GM12878 (cell line): ENCODE results near the gene SHISA6. TPM values are rescaled to one million over a fixed set of nuclear protein-coding genes. Genes with fewer than 3 reads are reported as not detected.

Experiments used
- ATAC-seq: fragments of 200-7000 bp; cut with Tn5 transposase; 3 replicates; pipeline ENCODE4 v1.9.1; 2020; ENCODE audit warnings: mild to moderate bottlenecking, moderate library complexity
- BruUV-seq: library from RNA; stranded (reverse); fragments of 400-500 nt; replicated peaks from 2 replicates; lab custom pipeline; 2021; lab: Mats Ljungman, UMichigan
- CTCF ChIA-PET: fragments of 300-600 bp; sonication (Branson Sonifier 250); formaldehyde crosslinking; extraction: SDS; loops from one replicate; lab custom pipeline; 2021; ENCODE audit warnings: inconsistent platforms; lab: Yijun Ruan, JAX
- POLR2A ChIA-PET: fragments of 350-600 bp; formaldehyde crosslinking; extraction: SDS; loops from one replicate; lab custom pipeline; 2021; ENCODE audit warnings: inconsistent platforms; lab: Charles Lee
- RAD21 ChIA-PET: fragments of 300-600 bp; sonication (Branson Sonifier 250); formaldehyde crosslinking; loops from one replicate; lab custom pipeline; 2023; ENCODE audit warnings: antibody characterized with exemption; ENCODE audit not compliant: unreplicated experiment; lab: Charles Lee
- SMC1A ChIA-PET: fragments of 300-600 bp; sonication (Branson Sonifier 250); formaldehyde crosslinking; loops from one replicate; lab custom pipeline; 2023; ENCODE audit not compliant: unreplicated experiment, uncharacterized antibody; lab: Charles Lee
- DNase-seq: peaks from one replicate; pipeline ENCODE4 v3.0.0-alpha.2; 2011; ENCODE audit warnings: low read depth, low spot score
- FAIRE-seq: peaks from 3 replicates; lab custom pipeline; 2011; peaks lifted over from hg19 to GRCh38; lab: Jason Lieb, UNC
- H2AFZ ChIP-seq: 2 replicates; pipeline ENCODE4 v1.6.0; 2011; ENCODE audit warnings: low read depth, low read length, control low read depth; ENCODE audit not compliant: control insufficient read depth
- H3K27ac ChIP-seq: 2 replicates; pipeline ENCODE4 v1.5.1; 2011; ENCODE audit warnings: control low read depth; ENCODE audit not compliant: control insufficient read depth, insufficient read depth
- H3K27me3 ChIP-seq, 2 experiments: replicated peaks in 1 of 2; 2 replicates each; pipeline versions ENCODE4 v1.6.0 to v1.6.1; 2011; ENCODE audit warnings: low read length in 1 of 2; ENCODE audit not compliant: control insufficient read depth in 2 of 2, insufficient read depth in 2 of 2
- H3K36me3 ChIP-seq, 2 experiments: 2 replicates each; pipeline ENCODE4 v1.5.1; 2011; ENCODE audit warnings: low read length in 1 of 2; ENCODE audit not compliant: control insufficient read depth in 2 of 2, insufficient read depth in 2 of 2
- H3K4me1 ChIP-seq: 2 replicates; pipeline ENCODE4 v1.6.1; 2011; ENCODE audit warnings: mild to moderate bottlenecking, low read length, moderate library complexity, mixed read lengths; ENCODE audit not compliant: control insufficient read depth, insufficient read depth
- H3K4me2 ChIP-seq: 2 replicates; pipeline ENCODE4 v1.6.0; 2011; ENCODE audit warnings: control low read depth; ENCODE audit not compliant: control insufficient read depth, insufficient read depth
- H3K4me3 ChIP-seq: fragments of 200-600 bp; sonication (generic); 2 replicates; pipeline ENCODE4 v1.5.1; 2016
- H3K79me2 ChIP-seq: 2 replicates; pipeline ENCODE4 v1.6.0; 2011; ENCODE audit warnings: low read length; ENCODE audit not compliant: control insufficient read depth, insufficient read depth
- H3K9ac ChIP-seq: 2 replicates; pipeline ENCODE4 v1.8.0; 2011; ENCODE audit warnings: low read length, control low read depth, mixed read lengths; ENCODE audit not compliant: control insufficient read depth, insufficient read depth
- H3K9me3 ChIP-seq: replicated peaks from 3 replicates; pipeline ENCODE4 v1.5.1; 2011; ENCODE audit warnings: mild to moderate bottlenecking, low read length; ENCODE audit not compliant: control insufficient read depth, insufficient read depth
- H4K20me1 ChIP-seq: 2 replicates; pipeline ENCODE4 v1.6.0; 2011; ENCODE audit not compliant: control insufficient read depth, insufficient read depth
- CBX5 ChIP-seq: sonication (generic); IDR thresholded peaks from 2 replicates; pipeline ENCODE4 v1.6.1; 2016; ENCODE audit warnings: low read depth, moderate library complexity, mild to moderate bottlenecking, inconsistent platforms
- EGR1 ChIP-seq, 2 experiments: IDR thresholded peaks; 1 replicate in 1 of 2; 2 replicates in 1 of 2; pipeline ENCODE4 v1.6.1; 2011 to 2012; ENCODE audit warnings: low read depth in 2 of 2, low read length in 2 of 2, borderline replicate concordance in 1 of 2, mild to moderate bottlenecking in 1 of 2, moderate library complexity in 1 of 2
- ESRRA ChIP-seq: IDR thresholded peaks from 2 replicates; pipeline ENCODE4 v1.6.1; 2012; ENCODE audit warnings: mild to moderate bottlenecking, low read length, improper control_type of control experiment
- ETV6 ChIP-seq, 2 experiments: fragments of 450-650 bp in 1 of 2; IDR thresholded peaks in 1 of 2; conservative IDR thresholded peaks in 1 of 2; 2 replicates each; pipeline ENCODE4 v1.6.1; 2014; ENCODE audit warnings: antibody characterized with exemption in 1 of 2, borderline replicate concordance in 1 of 2, low read depth in 1 of 2, mild to moderate bottlenecking in 1 of 2, moderate library complexity in 1 of 2
- HCFC1 ChIP-seq: fragments of 150-350 bp; IDR thresholded peaks from 2 replicates; pipeline ENCODE4 v1.6.1; 2014; ENCODE audit warnings: low read length
- HDGF ChIP-seq: fragments of 450-650 bp; IDR thresholded peaks from 2 replicates; pipeline ENCODE4 v1.6.1; 2016; ENCODE audit warnings: antibody characterized with exemption
- JUND ChIP-seq: IDR thresholded peaks from 2 replicates; pipeline ENCODE4 v1.6.1; 2012; ENCODE audit warnings: low read depth, mild to moderate bottlenecking, low read length, improper control_type of control experiment, moderate library complexity
- KDM1A ChIP-seq: fragments of 200-600 bp; sonication (generic); IDR thresholded peaks from 2 replicates; pipeline ENCODE4 v1.6.1; 2016; ENCODE audit warnings: borderline replicate concordance
- KLF5 ChIP-seq: fragments of 450-650 bp; IDR thresholded peaks from 2 replicates; pipeline ENCODE4 v1.6.1; 2014; ENCODE audit warnings: mild to moderate bottlenecking; ENCODE audit not compliant: partially characterized antibody
- NBN ChIP-seq: fragments of 450-650 bp; IDR thresholded peaks from 2 replicates; pipeline ENCODE4 v1.6.1; 2016
- NR2F1 ChIP-seq: fragments of 450-650 bp; conservative IDR thresholded peaks from 2 replicates; pipeline ENCODE4 v1.6.1; 2017; ENCODE audit warnings: mild to moderate bottlenecking
- PML ChIP-seq: IDR thresholded peaks from 2 replicates; pipeline ENCODE4 v1.6.1; 2012; ENCODE audit warnings: low read length, inconsistent platforms
- RAD21 ChIP-seq: IDR thresholded peaks from 2 replicates; pipeline ENCODE4 v1.6.1; 2011; ENCODE audit warnings: mild to moderate bottlenecking, low read depth, low read length, moderate library complexity; ENCODE audit not compliant: insufficient read depth
- RCOR1 ChIP-seq: conservative IDR thresholded peaks from 2 replicates; pipeline ENCODE4 v1.6.1; 2012; ENCODE audit warnings: low read depth, low read length, improper control_type of control experiment
- STAT3 ChIP-seq: IDR thresholded peaks from 2 replicates; pipeline ENCODE4 v1.6.1; 2011; ENCODE audit warnings: low read depth, low read length, improper control_type of control experiment
- YBX1 ChIP-seq: fragments of 450-650 bp; IDR thresholded peaks from 2 replicates; pipeline ENCODE4 v1.6.1; 2016; ENCODE audit warnings: antibody characterized with exemption
- ZNF207 ChIP-seq: fragments of 450-650 bp; IDR thresholded peaks from 2 replicates; pipeline ENCODE4 v1.6.1; 2014; ENCODE audit warnings: antibody characterized with exemption, mild to moderate bottlenecking, borderline replicate concordance
- ZNF384 ChIP-seq: IDR thresholded peaks from 2 replicates; pipeline ENCODE4 v1.6.1; 2012; ENCODE audit warnings: low read depth, mild to moderate bottlenecking, low read length, improper control_type of control experiment, borderline replicate concordance
- WGBS: methylation state at CpG from one replicate; pipeline ENCODE4 v1.1.6; 2016; ENCODE audit warnings: low lambda C conversion rate; ENCODE audit not compliant: insufficient replicate concordance, insufficient coverage; ENCODE audit errors: missing lambda C conversion rate; 5-methylcytosine and 5-hydroxymethylcytosine counted together
- in situ Hi-C: fragments of 300-500 bp; cut with MboI; formaldehyde crosslinking; loops from 9 replicates; pipeline ENCODE4 v1.14.3; 2018; ENCODE audit warnings: mixed read lengths
- intact Hi-C: fragments of 100-400 bp; cut with micrococcal nuclease; formaldehyde crosslinking; loops from one replicate; pipeline ENCODE4 v1.14.2; 2022; ENCODE audit not compliant: unreplicated experiment
- polyA plus RNA-seq, 11 experiments: library from polyadenylated mRNA; depleted of rRNA in 4 of 11; unstranded in 6 of 11; stranded (reverse) in 5 of 11; fragments of >200 nt; fragmentation: Nextera tagmentation in 4 of 11; fragmentation: Illumina TruSeq in 1 of 11; extraction: Ambion mirVana in 4 of 11; extraction: Trizol in 1 of 11; gene quantifications; 1 replicate in 1 of 11; 2 replicates in 10 of 11; pipeline versions ENCODE4 v1.2.1 to v1.2.3, GENCODE V29; 2011 to 2016; ENCODE audit warnings: inconsistent platforms in 2 of 11, missing spikeins in 2 of 11, low read depth in 1 of 11
- total RNA-seq, 4 experiments: library from RNA; depleted of rRNA in 3 of 4; stranded (reverse); fragments of >200 nt in 3 of 4; fragmentation: Illumina TruSeq in 1 of 4; extraction: Trizol in 1 of 4; gene quantifications; 2 replicates each; pipeline versions ENCODE4 v1.2.1 to v1.2.3, GENCODE V29; 2013 to 2021
- TF ChIP-seq, protein P1 (sequence below): fragments of 450-650 bp; IDR thresholded peaks from 2 replicates; pipeline ENCODE4 v1.6.1; 2017; ENCODE audit warnings: mild to moderate bottlenecking

Gene SHISA6
- total and polyA plus RNA-seq, 10 of the 15 experiments (the other 5 are each of a cell fraction or from before 2014, with no cell fraction given): not detected

- ATAC-seq: no peak
- H3K27ac ChIP-seq: no peak overlapping the region
- in situ Hi-C loops (loop anchor here (10.0 to 25.0 kb wide), 2 partner anchors 415 to 862 kb away; no protein-coding TSS in a partner anchor), intact Hi-C loops (no loop called here)
- SMC1A ChIA-PET: no interaction called here
- no peaks in the 10 kb centered on the region for H3K4me1 ChIP-seq
- H3K79me2 ChIP-seq: no peaks in the 10 kb centered on the region
- POLR2A ChIA-PET: no interaction called here
- H3K9ac ChIP-seq: no peak overlapping the region
- H3K36me3 ChIP-seq: no peaks in the 10 kb centered on the region
- CTCF ChIA-PET: no interaction called here
- TF ChIP-seq, protein P1, sequence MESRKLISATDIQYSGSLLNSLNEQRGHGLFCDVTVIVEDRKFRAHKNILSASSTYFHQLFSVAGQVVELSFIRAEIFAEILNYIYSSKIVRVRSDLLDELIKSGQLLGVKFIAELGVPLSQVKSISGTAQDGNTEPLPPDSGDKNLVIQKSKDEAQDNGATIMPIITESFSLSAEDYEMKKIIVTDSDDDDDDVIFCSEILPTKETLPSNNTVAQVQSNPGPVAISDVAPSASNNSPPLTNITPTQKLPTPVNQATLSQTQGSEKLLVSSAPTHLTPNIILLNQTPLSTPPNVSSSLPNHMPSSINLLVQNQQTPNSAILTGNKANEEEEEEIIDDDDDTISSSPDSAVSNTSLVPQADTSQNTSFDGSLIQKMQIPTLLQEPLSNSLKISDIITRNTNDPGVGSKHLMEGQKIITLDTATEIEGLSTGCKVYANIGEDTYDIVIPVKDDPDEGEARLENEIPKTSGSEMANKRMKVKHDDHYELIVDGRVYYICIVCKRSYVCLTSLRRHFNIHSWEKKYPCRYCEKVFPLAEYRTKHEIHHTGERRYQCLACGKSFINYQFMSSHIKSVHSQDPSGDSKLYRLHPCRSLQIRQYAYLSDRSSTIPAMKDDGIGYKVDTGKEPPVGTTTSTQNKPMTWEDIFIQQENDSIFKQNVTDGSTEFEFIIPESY: no peak
- TF ChIP-seq NR2F1 (no peak), YBX1 (no peak)
- no peaks in the 10 kb centered on the region; the same call in 2 of the 3 replicates for H3K9me3 ChIP-seq
- no peak overlapping the region for H3K4me3 ChIP-seq
- RAD21 ChIA-PET: interaction anchor here (0.6 kb wide), 1 partner anchor 10 kb away, joined by 3 read pairs; no protein-coding TSS in a partner anchor
- WGBS: 17% methylated on average over 7 of the region's 7 CpGs
- no peak overlapping the region for H2AFZ ChIP-seq
- H4K20me1 ChIP-seq: no peaks in the 10 kb centered on the region
- BruUV-seq: no TSS peak
- H3K4me2 ChIP-seq: no peak overlapping the region
- H3K27me3 ChIP-seq: no peaks in the 10 kb centered on the region
- FAIRE-seq: no peak
- DNase-seq: no peak
Measured at GRCh38 chr17:11300201-11300600, 59.2 kb downstream of the SHISA6 start.

- RAD21 ChIA-PET: no interaction called here
- POLR2A ChIA-PET: no interaction called here
- WGBS: 12% methylated on average over 5 of the region's 6 CpGs
- H2AFZ ChIP-seq: no peak overlapping the region
- no peak overlapping the region for H3K9ac ChIP-seq
- DNase-seq (no peak), FAIRE-seq (no peak), ATAC-seq (no peak)
- SMC1A ChIA-PET: no interaction called here
- no TSS peak for BruUV-seq
- intact Hi-C loops: no loop called here
- H3K4me3 ChIP-seq: no peak overlapping the region
- in situ Hi-C loops: loop anchor here (10.0 to 25.0 kb wide), 2 partner anchors 416 to 862 kb away; no protein-coding TSS in a partner anchor
- no peaks in the 10 kb centered on the region for H4K20me1 ChIP-seq
- H3K79me2 ChIP-seq: no peaks in the 10 kb centered on the region
- H3K4me2 ChIP-seq: no peak overlapping the region
- no peaks in the 10 kb centered on the region for H3K27me3 ChIP-seq
- H3K4me1 ChIP-seq: no peaks in the 10 kb centered on the region
- no peak overlapping the region for H3K27ac ChIP-seq
- CTCF ChIA-PET: no interaction called here
- no peaks in the 10 kb centered on the region for H3K36me3 ChIP-seq
- no peaks in the 10 kb centered on the region; the same call in 2 of the 3 replicates for H3K9me3 ChIP-seq
- TF ChIP-seq CBX5: no peak
- no peak for TF ChIP-seq ETV6 (conservative IDR thresholded peaks at IDR 0.05 in 1 of 2, IDR thresholded peaks at IDR 0.05 in 1 of 2; ENCODE audit: borderline replicate concordance in 1 of 2, low read depth in 1 of 2)
- TF ChIP-seq ZNF207: no peak
- TF ChIP-seq ZNF384: no peak
- TF ChIP-seq EGR1 (IDR thresholded peaks at IDR 0.05; ENCODE audit: borderline replicate concordance in 1 of 2, low read depth in 2 of 2, low read length in 2 of 2): no peak
- no peak for TF ChIP-seq KLF5
- no peak for TF ChIP-seq KDM1A
- no peak for TF ChIP-seq HCFC1
- no peak for TF ChIP-seq NBN
- no peak for TF ChIP-seq RAD21
- TF ChIP-seq RCOR1: no peak
- TF ChIP-seq PML: no peak
- TF ChIP-seq STAT3: no peak
- TF ChIP-seq JUND: no peak
- no peak for TF ChIP-seq HDGF
- no peak for TF ChIP-seq ESRRA
Measured at GRCh38 chr17:11300738-11301137, 59.7 kb downstream of the SHISA6 start.
